ENCODE measurements around the gene DNAH7. TPM values are rescaled to one million over a fixed set of nuclear protein-coding genes. Genes with fewer than 3 reads are reported as not detected.

DNAH7 gene
- total and polyA plus RNA-seq, 2 donors (not counting 1 experiment from before 2014, with no cell fraction given) = 0.37 to 0.99 TPM

- Histone ChIP-seq H3K36me3 (ENCODE audit: control insufficient read depth, insufficient read depth, low read length) (no peaks in the 10 kb centered on the region), H3K79me2 (ENCODE audit: control insufficient read depth, insufficient read depth, low read length) (no peaks in the 10 kb centered on the region), H4K20me1 (ENCODE audit: control insufficient read depth, extremely low read depth, insufficient read depth, low read length) (no peaks in the 10 kb centered on the region), H3K27me3 (ENCODE audit: control insufficient read depth, insufficient read depth, low read length) (no peaks in the 10 kb centered on the region), H3K9me3 (ENCODE audit: control insufficient read depth, insufficient read depth, low read depth, low read length) (no peaks in the 10 kb centered on the region), H3K4me3 (replicated peaks in 1 of 4; ENCODE audit: control extremely low read depth in 1 of 4, insufficient read depth in 1 of 4, low read depth in 3 of 4, low read length in 4 of 4) (no peak overlapping the region), H3K4me2 (ENCODE audit: extremely low read depth, insufficient read depth, low read length) (no peak overlapping the region), H3K4me1 (ENCODE audit: control insufficient read depth, extremely low read depth, insufficient read depth, low read length) (no peaks in the 10 kb centered on the region), H3K27ac (ENCODE audit: insufficient read depth, low read length) (no peak overlapping the region), H2AFZ (ENCODE audit: low read length) (no peak overlapping the region), H3K9ac (ENCODE audit: insufficient read depth, low read length) (no peak overlapping the region)
- DNase-seq (ENCODE audit: low read depth in 2 of 2) = no peak
- TF ChIP-seq CTCF (conservative IDR thresholded peaks at IDR 0.05 in 1 of 2, IDR thresholded peaks at IDR 0.05 in 1 of 2; ENCODE audit: low read depth in 1 of 2, low read length in 2 of 2) (no peak), EZH2 (IDR thresholded peaks at IDR 0.05; ENCODE audit: low read length, missing control alignments) (no peak)
These were observed 233.8 kb downstream of the DNAH7 start for GRCh38 chr2:195834836-195835235.

- no peak overlapping the region for H3K4me3 ChIP-seq (replicated peaks in 1 of 4; ENCODE audit: control extremely low read depth in 1 of 4, insufficient read depth in 1 of 4, low read depth in 3 of 4, low read length in 4 of 4)
- H3K79me2 ChIP-seq (ENCODE audit: control insufficient read depth, insufficient read depth, low read length) = no peaks in the 10 kb centered on the region
- no peak overlapping the region for H3K4me2 ChIP-seq (ENCODE audit: extremely low read depth, insufficient read depth, low read length)
- H3K27me3 ChIP-seq (ENCODE audit: control insufficient read depth, insufficient read depth, low read length) = no peaks in the 10 kb centered on the region
- no peaks in the 10 kb centered on the region for H4K20me1 ChIP-seq (ENCODE audit: control insufficient read depth, extremely low read depth, insufficient read depth, low read length)
- H3K27ac ChIP-seq (ENCODE audit: insufficient read depth, low read length) = no peak overlapping the region
- DNase-seq (ENCODE audit: low read depth in 2 of 2) = peak; percentile 14
- H3K9ac ChIP-seq (ENCODE audit: insufficient read depth, low read length) = no peak overlapping the region
- H3K9me3 ChIP-seq (ENCODE audit: control insufficient read depth, insufficient read depth, low read depth, low read length) = no peaks in the 10 kb centered on the region
- no peaks in the 10 kb centered on the region for H3K4me1 ChIP-seq (ENCODE audit: control insufficient read depth, extremely low read depth, insufficient read depth, low read length)
- H3K36me3 ChIP-seq (ENCODE audit: control insufficient read depth, insufficient read depth, low read length) = no peaks in the 10 kb centered on the region
- no peak overlapping the region for H2AFZ ChIP-seq (ENCODE audit: low read length)
- no peak for TF ChIP-seq EZH2 (IDR thresholded peaks at IDR 0.05; ENCODE audit: low read length, missing control alignments)
- TF ChIP-seq CTCF (conservative IDR thresholded peaks at IDR 0.05 in 1 of 2, IDR thresholded peaks at IDR 0.05 in 1 of 2; ENCODE audit: low read depth in 1 of 2, low read length in 2 of 2) = no peak
These were observed 237.4 kb downstream of the DNAH7 start for GRCh38 chr2:195830968-195831950.

- no peak overlapping the region for H3K27ac ChIP-seq (ENCODE audit: insufficient read depth, low read length)
- no peak overlapping the region for H3K4me3 ChIP-seq (replicated peaks in 1 of 4; ENCODE audit: control extremely low read depth in 1 of 4, insufficient read depth in 1 of 4, low read depth in 3 of 4, low read length in 4 of 4)
- no peaks in the 10 kb centered on the region for H3K9me3 ChIP-seq (ENCODE audit: control insufficient read depth, insufficient read depth, low read depth, low read length)
- no peaks in the 10 kb centered on the region for H3K36me3 ChIP-seq (ENCODE audit: control insufficient read depth, insufficient read depth, low read length)
- no peak for TF ChIP-seq EZH2 (IDR thresholded peaks at IDR 0.05; ENCODE audit: low read length, missing control alignments)
- no peak for TF ChIP-seq CTCF (conservative IDR thresholded peaks at IDR 0.05 in 1 of 2, IDR thresholded peaks at IDR 0.05 in 1 of 2; ENCODE audit: low read depth in 1 of 2, low read length in 2 of 2)
- no peak overlapping the region for H2AFZ ChIP-seq (ENCODE audit: low read length)
- H3K9ac ChIP-seq (ENCODE audit: insufficient read depth, low read length) = no peak overlapping the region
- no peak overlapping the region for H3K4me2 ChIP-seq (ENCODE audit: extremely low read depth, insufficient read depth, low read length)
- no peaks in the 10 kb centered on the region for H3K27me3 ChIP-seq (ENCODE audit: control insufficient read depth, insufficient read depth, low read length)
- DNase-seq (ENCODE audit: low read depth in 2 of 2) = peak in 1 of 2 donors; percentile 44
- no peaks in the 10 kb centered on the region for H3K79me2 ChIP-seq (ENCODE audit: control insufficient read depth, insufficient read depth, low read length)
- H3K4me1 ChIP-seq (ENCODE audit: control insufficient read depth, extremely low read depth, insufficient read depth, low read length) = peaks cover 1% of the 10 kb centered on the region
- no peaks in the 10 kb centered on the region for H4K20me1 ChIP-seq (ENCODE audit: control insufficient read depth, extremely low read depth, insufficient read depth, low read length)
These were observed 244.2 kb downstream of the DNAH7 start for GRCh38 chr2:195824478-195824877.

Measured in fibroblast of lung (primary cell).